GM23338 (cell line): ENCODE data around the gene CELSR1. TPM values are rescaled to one million over a fixed set of nuclear protein-coding genes. Genes with fewer than 3 reads are reported as not detected.

ENCODE experiments used
- ATAC-seq: fragments of 200-7000 bp; cut with Tn5 transposase; 3 replicates; pipeline ENCODE4 v1.9.1; 2020
- DNase-seq: peaks from one replicate; pipeline ENCODE4 v3.0.0-alpha.2; 2015; ENCODE audit warnings: low spot score
- H2AFZ ChIP-seq: fragments of 200-600 bp; sonication (generic); 2 replicates; pipeline ENCODE4 v1.8.0; 2016; ENCODE audit warnings: antibody characterized with exemption, mild to moderate bottlenecking, moderate library complexity
- H3F3A ChIP-seq: fragments of 200-600 bp; sonication (generic); replicated peaks from 2 replicates; pipeline ENCODE4 v1.8.0; 2017; ENCODE audit warnings: antibody characterized with exemption, mixed run types, low read depth
- H3K27ac ChIP-seq: fragments of 200-600 bp; sonication (generic); 2 replicates; pipeline ENCODE4 v1.6.1; 2016; ENCODE audit warnings: low read depth
- H3K27me3 ChIP-seq: fragments of 200-600 bp; sonication (generic); 2 replicates; pipeline ENCODE4 v1.8.0; 2016; ENCODE audit warnings: mild to moderate bottlenecking, mixed run types, moderate library complexity; ENCODE audit not compliant: insufficient read depth
- H3K36me3 ChIP-seq: fragments of 200-600 bp; sonication (generic); 2 replicates; pipeline ENCODE4 v1.8.0; 2016; ENCODE audit warnings: mild to moderate bottlenecking; ENCODE audit not compliant: insufficient read depth
- H3K4me1 ChIP-seq: fragments of 200-600 bp; sonication (generic); 2 replicates; pipeline ENCODE4 v1.8.0; 2016; ENCODE audit warnings: mild to moderate bottlenecking, moderate library complexity; ENCODE audit not compliant: insufficient read depth
- H3K4me2 ChIP-seq: fragments of 200-600 bp; sonication (generic); 2 replicates; pipeline ENCODE4 v1.7.1; 2017; ENCODE audit warnings: mixed run types
- H3K4me3 ChIP-seq: fragments of 200-600 bp; sonication (generic); 2 replicates; pipeline ENCODE4 v1.6.1; 2016; ENCODE audit warnings: mixed run types
- H3K79me2 ChIP-seq: fragments of 200-600 bp; sonication (generic); replicated peaks from 2 replicates; pipeline ENCODE4 v1.8.0; 2017; ENCODE audit warnings: mild to moderate bottlenecking; ENCODE audit not compliant: insufficient read depth
- H3K9me2 ChIP-seq: fragments of 200-600 bp; sonication (generic); 2 replicates; pipeline ENCODE4 v1.8.0; 2017; ENCODE audit not compliant: insufficient read depth
- H4K20me1 ChIP-seq: fragments of 200-600 bp; sonication (generic); replicated peaks from 2 replicates; pipeline ENCODE4 v1.8.0; 2017; ENCODE audit warnings: mild to moderate bottlenecking; ENCODE audit not compliant: insufficient read depth
- H3K27ac Mint-ChIP-seq: 2 replicates; pipeline ENCODE4 v1.8.0; 2020; ENCODE audit warnings: inconsistent platforms, mild to moderate bottlenecking, moderate library complexity, mixed read lengths
- H3K27me3 Mint-ChIP-seq: 3 replicates; pipeline ENCODE4 v1.8.0; 2022; ENCODE audit warnings: low read depth, mild to moderate bottlenecking, moderate library complexity, mixed read lengths, inconsistent platforms; ENCODE audit not compliant: insufficient read depth, poor library complexity
- H3K36me3 Mint-ChIP-seq: 3 replicates; pipeline ENCODE4 v1.8.0; 2021; ENCODE audit warnings: low read depth, mild to moderate bottlenecking, inconsistent platforms, moderate library complexity, mixed read lengths
- H3K4me1 Mint-ChIP-seq: 3 replicates; pipeline ENCODE4 v1.8.0; 2020; ENCODE audit warnings: mild to moderate bottlenecking, inconsistent platforms, mixed read lengths
- H3K4me3 Mint-ChIP-seq: 3 replicates; pipeline ENCODE4 v1.8.0; 2021; ENCODE audit warnings: moderate library complexity, mild to moderate bottlenecking, inconsistent platforms, mixed read lengths
- H3K9me3 Mint-ChIP-seq: 3 replicates; pipeline ENCODE4 v1.8.0; 2020; ENCODE audit warnings: moderate library complexity, mild to moderate bottlenecking, inconsistent platforms, mixed read lengths
- CREB1 ChIP-seq: fragments of 250-450 bp; sonication (Bioruptor Pico); IDR thresholded peaks from 2 replicates; pipeline ENCODE4 v1.5.0; 2020; ENCODE audit warnings: low read depth, mild to moderate bottlenecking, moderate library complexity
- ETS1 ChIP-seq: IDR thresholded peaks from 2 replicates; pipeline ENCODE4 v1.6.1; 2016; ENCODE audit warnings: antibody characterized with exemption
- EZH2 ChIP-seq: fragments of 200-600 bp; sonication (generic); IDR thresholded peaks from one replicate; pipeline ENCODE4 v1.8.0; 2017; ENCODE audit warnings: antibody characterized with exemption, mild to moderate bottlenecking, low read depth; ENCODE audit not compliant: unreplicated experiment
- JUNB ChIP-seq: IDR thresholded peaks from one replicate; pipeline ENCODE4 v1.6.1; 2016; ENCODE audit warnings: antibody characterized with exemption; ENCODE audit not compliant: unreplicated experiment
- NANOG ChIP-seq: IDR thresholded peaks from 2 replicates; pipeline ENCODE4 v1.6.1; 2016; ENCODE audit warnings: antibody characterized with exemption, borderline replicate concordance
- POLR2AphosphoS5 ChIP-seq: IDR thresholded peaks from 2 replicates; pipeline ENCODE4 v1.6.1; 2016; ENCODE audit warnings: antibody characterized with exemption, low read depth
- STAT1 ChIP-seq: IDR thresholded peaks from one replicate; pipeline ENCODE4 v1.6.1; 2016; ENCODE audit warnings: antibody characterized with exemption; ENCODE audit not compliant: unreplicated experiment
- ZNF114 ChIP-seq: fragments of 250-450 bp; sonication (Bioruptor Pico); IDR thresholded peaks from 2 replicates; pipeline ENCODE4 v1.5.0; 2020; ENCODE audit warnings: mild to moderate bottlenecking, moderate library complexity
- ZNF331 ChIP-seq: fragments of 250-450 bp; sonication (Bioruptor Pico); IDR thresholded peaks from 2 replicates; pipeline ENCODE4 v1.5.0; 2020; ENCODE audit warnings: low read depth, mild to moderate bottlenecking, moderate library complexity
- polyA plus RNA-seq: library from polyadenylated mRNA; unstranded; fragments of >200 nt; fragmentation: Nextera tagmentation; extraction: Ambion mirVana; gene quantifications from 2 replicates; pipeline ENCODE4 v1.2.1, GENCODE V29; 2016
- total RNA-seq: library from RNA; depleted of rRNA; stranded (reverse); fragments of >200 nt; shearing (Covaris generic); gene quantifications from 2 replicates; pipeline ENCODE4 v1.2.3, GENCODE V29; 2014
- TF ChIP-seq, protein P1 (sequence below): fragments of 250-450 bp; sonication (Bioruptor Pico); IDR thresholded peaks from 2 replicates; pipeline ENCODE4 v1.5.0; 2020; ENCODE audit warnings: mild to moderate bottlenecking, moderate library complexity
- TF ChIP-seq, protein P2 (sequence below): IDR thresholded peaks from one replicate; pipeline ENCODE4 v1.6.1; 2018; ENCODE audit warnings: antibody characterized with exemption; ENCODE audit not compliant: unreplicated experiment
- TF ChIP-seq, protein P3 (sequence below), 2 experiments: fragments of 200-600 bp in 1 of 2; sonication (generic) in 1 of 2; conservative IDR thresholded peaks; 2 replicates each; pipeline versions ENCODE4 v1.5.1 to v1.6.1; 2016 to 2017; ENCODE audit warnings: antibody characterized with exemption in 2 of 2, low read depth in 2 of 2, mild to moderate bottlenecking in 2 of 2, moderate library complexity in 1 of 2

Gene CELSR1
- total and polyA plus RNA-seq, 2 experiments from 2014 or later: 4.8 to 20.4 TPM

GRCh38 chr22:46432164-46433068, 105.0 kb downstream of the CELSR1 start:
- no peak overlapping the region for H3K27ac Mint-ChIP-seq
- no peak overlapping the region for H3K4me2 ChIP-seq
- no peak overlapping the region for H3K4me3 Mint-ChIP-seq
- no peaks in the 10 kb centered on the region for H4K20me1 ChIP-seq
- peaks cover 3% of the 10 kb centered on the region; the same call in 1 of the 3 replicates for H3K4me1 Mint-ChIP-seq
- H3K9me3 Mint-ChIP-seq: no peaks in the 10 kb centered on the region
- no peak for DNase-seq
- no peaks in the 10 kb centered on the region for H3K27me3 ChIP-seq
- H3K27ac ChIP-seq: no peak overlapping the region
- H3K79me2 ChIP-seq: no peaks in the 10 kb centered on the region
- ATAC-seq: no peak
- H3K27me3 Mint-ChIP-seq: peaks cover 5% of the 10 kb centered on the region
- H3K36me3 Mint-ChIP-seq: no peaks in the 10 kb centered on the region
- no peaks in the 10 kb centered on the region for H3K4me1 ChIP-seq
- TF ChIP-seq ZNF331 (CRISPR knock-in tag) (no peak), CREB1 (CRISPR knock-in tag) (no peak), ZNF114 (CRISPR knock-in tag) (no peak), STAT1 (no peak), ETS1 (no peak), JUNB (no peak), EZH2 (no peak), NANOG (no peak), POLR2AphosphoS5 (no peak)
- TF ChIP-seq, protein P1, sequence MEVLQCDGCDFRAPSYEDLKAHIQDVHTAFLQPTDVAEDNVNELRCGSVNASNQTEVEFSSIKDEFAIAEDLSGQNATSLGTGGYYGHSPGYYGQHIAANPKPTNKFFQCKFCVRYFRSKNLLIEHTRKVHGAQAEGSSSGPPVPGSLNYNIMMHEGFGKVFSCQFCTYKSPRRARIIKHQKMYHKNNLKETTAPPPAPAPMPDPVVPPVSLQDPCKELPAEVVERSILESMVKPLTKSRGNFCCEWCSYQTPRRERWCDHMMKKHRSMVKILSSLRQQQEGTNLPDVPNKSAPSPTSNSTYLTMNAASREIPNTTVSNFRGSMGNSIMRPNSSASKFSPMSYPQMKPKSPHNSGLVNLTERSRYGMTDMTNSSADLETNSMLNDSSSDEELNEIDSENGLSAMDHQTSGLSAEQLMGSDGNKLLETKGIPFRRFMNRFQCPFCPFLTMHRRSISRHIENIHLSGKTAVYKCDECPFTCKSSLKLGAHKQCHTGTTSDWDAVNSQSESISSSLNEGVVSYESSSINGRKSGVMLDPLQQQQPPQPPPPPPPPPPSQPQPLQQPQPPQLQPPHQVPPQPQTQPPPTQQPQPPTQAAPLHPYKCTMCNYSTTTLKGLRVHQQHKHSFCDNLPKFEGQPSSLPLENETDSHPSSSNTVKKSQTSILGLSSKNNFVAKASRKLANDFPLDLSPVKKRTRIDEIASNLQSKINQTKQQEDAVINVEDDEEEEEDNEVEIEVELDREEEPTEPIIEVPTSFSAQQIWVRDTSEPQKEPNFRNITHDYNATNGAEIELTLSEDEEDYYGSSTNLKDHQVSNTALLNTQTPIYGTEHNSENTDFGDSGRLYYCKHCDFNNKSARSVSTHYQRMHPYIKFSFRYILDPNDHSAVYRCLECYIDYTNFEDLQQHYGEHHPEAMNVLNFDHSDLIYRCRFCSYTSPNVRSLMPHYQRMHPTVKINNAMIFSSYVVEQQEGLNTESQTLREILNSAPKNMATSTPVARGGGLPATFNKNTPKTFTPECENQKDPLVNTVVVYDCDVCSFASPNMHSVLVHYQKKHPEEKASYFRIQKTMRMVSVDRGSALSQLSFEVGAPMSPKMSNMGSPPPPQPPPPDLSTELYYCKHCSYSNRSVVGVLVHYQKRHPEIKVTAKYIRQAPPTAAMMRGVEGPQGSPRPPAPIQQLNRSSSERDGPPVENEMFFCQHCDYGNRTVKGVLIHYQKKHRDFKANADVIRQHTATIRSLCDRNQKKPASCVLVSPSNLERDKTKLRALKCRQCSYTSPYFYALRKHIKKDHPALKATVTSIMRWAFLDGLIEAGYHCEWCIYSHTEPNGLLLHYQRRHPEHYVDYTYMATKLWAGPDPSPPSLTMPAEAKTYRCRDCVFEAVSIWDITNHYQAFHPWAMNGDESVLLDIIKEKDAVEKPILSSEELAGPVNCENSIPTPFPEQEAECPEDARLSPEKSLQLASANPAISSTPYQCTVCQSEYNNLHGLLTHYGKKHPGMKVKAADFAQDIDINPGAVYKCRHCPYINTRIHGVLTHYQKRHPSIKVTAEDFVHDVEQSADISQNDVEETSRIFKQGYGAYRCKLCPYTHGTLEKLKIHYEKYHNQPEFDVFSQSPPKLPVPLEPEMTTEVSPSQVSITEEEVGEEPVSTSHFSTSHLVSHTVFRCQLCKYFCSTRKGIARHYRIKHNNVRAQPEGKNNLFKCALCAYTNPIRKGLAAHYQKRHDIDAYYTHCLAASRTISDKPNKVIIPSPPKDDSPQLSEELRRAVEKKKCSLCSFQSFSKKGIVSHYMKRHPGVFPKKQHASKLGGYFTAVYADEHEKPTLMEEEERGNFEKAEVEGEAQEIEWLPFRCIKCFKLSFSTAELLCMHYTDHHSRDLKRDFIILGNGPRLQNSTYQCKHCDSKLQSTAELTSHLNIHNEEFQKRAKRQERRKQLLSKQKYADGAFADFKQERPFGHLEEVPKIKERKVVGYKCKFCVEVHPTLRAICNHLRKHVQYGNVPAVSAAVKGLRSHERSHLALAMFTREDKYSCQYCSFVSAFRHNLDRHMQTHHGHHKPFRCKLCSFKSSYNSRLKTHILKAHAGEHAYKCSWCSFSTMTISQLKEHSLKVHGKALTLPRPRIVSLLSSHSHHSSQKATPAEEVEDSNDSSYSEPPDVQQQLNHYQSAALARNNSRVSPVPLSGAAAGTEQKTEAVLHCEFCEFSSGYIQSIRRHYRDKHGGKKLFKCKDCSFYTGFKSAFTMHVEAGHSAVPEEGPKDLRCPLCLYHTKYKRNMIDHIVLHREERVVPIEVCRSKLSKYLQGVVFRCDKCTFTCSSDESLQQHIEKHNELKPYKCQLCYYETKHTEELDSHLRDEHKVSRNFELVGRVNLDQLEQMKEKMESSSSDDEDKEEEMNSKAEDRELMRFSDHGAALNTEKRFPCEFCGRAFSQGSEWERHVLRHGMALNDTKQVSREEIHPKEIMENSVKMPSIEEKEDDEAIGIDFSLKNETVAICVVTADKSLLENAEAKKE (CRISPR knock-in tag): no peak
- TF ChIP-seq, protein P2, sequence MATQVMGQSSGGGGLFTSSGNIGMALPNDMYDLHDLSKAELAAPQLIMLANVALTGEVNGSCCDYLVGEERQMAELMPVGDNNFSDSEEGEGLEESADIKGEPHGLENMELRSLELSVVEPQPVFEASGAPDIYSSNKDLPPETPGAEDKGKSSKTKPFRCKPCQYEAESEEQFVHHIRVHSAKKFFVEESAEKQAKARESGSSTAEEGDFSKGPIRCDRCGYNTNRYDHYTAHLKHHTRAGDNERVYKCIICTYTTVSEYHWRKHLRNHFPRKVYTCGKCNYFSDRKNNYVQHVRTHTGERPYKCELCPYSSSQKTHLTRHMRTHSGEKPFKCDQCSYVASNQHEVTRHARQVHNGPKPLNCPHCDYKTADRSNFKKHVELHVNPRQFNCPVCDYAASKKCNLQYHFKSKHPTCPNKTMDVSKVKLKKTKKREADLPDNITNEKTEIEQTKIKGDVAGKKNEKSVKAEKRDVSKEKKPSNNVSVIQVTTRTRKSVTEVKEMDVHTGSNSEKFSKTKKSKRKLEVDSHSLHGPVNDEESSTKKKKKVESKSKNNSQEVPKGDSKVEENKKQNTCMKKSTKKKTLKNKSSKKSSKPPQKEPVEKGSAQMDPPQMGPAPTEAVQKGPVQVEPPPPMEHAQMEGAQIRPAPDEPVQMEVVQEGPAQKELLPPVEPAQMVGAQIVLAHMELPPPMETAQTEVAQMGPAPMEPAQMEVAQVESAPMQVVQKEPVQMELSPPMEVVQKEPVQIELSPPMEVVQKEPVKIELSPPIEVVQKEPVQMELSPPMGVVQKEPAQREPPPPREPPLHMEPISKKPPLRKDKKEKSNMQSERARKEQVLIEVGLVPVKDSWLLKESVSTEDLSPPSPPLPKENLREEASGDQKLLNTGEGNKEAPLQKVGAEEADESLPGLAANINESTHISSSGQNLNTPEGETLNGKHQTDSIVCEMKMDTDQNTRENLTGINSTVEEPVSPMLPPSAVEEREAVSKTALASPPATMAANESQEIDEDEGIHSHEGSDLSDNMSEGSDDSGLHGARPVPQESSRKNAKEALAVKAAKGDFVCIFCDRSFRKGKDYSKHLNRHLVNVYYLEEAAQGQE: no peak
- TF ChIP-seq, protein P3, sequence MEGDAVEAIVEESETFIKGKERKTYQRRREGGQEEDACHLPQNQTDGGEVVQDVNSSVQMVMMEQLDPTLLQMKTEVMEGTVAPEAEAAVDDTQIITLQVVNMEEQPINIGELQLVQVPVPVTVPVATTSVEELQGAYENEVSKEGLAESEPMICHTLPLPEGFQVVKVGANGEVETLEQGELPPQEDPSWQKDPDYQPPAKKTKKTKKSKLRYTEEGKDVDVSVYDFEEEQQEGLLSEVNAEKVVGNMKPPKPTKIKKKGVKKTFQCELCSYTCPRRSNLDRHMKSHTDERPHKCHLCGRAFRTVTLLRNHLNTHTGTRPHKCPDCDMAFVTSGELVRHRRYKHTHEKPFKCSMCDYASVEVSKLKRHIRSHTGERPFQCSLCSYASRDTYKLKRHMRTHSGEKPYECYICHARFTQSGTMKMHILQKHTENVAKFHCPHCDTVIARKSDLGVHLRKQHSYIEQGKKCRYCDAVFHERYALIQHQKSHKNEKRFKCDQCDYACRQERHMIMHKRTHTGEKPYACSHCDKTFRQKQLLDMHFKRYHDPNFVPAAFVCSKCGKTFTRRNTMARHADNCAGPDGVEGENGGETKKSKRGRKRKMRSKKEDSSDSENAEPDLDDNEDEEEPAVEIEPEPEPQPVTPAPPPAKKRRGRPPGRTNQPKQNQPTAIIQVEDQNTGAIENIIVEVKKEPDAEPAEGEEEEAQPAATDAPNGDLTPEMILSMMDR (conservative IDR thresholded peaks at IDR 0.05; ENCODE audit: low read depth in 2 of 2): no peak
- no peaks in the 10 kb centered on the region for H3F3A ChIP-seq
- no peak overlapping the region for H3K4me3 ChIP-seq
- no peaks in the 10 kb centered on the region; the same call in 1 of the 2 replicates for H3K36me3 ChIP-seq
- H3K9me2 ChIP-seq: no peaks in the 10 kb centered on the region
- H2AFZ ChIP-seq: no peak overlapping the region
